ENCODE data around the gene AP1B1.
A peak's percentile ranks its signal among the peaks of the same experiment; 100 is the strongest.
"Not testable (repeated sequence)": the region's sequence is repeated elsewhere in the genome, so short reads cannot be mapped to it uniquely, and the experiment has no call there.

Gene AP1B1

DNA sequence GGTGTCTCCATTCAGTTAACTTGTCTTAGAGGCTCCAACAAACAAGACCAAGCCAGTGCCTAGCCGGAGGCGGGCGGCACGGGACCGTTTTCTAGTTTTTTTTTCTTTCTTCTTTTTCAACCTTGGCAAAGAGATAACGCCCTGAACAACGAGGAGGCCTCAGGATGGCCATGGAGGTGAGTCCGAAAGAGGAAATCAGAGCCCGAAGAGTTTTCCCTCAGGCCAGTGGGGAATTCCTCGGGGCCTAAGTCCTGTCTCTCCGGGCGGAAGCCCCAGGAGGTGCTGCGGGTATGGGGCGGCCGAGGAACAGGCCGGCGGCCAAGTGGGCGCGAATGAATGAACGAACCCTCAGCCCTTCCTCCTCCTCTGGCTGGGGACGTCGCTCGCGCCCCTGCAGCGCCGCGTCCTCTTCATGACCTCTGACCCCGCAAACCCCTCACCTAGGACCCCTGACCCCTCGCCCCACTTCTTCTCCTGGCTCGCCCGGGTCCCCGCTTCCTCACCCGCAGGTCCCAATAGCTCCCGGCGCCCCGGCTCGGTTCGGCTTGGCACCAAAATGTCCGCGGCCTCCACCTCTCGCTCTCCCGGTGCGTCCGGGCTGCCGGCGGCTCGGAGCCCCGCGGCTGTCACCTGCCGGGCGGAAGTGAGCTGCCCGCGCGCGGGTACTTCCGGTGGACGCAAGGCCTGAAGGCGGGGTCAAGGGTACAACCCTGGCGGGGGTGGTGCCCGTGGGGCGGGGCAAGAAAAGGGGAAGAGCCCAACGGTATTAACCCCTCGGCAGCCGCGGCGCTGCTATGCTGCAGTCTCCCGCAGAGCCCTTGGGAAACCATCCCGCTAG, at the start of gene AP1B1:
Gene AP1B1 (minus strand): TSS at position 650 of the 838 bp plus-strand sequence. CDS start 21,327 bp downstream, outside the sequence.
- peak; percentile 95 for DNase-seq (ENCODE audit: low spot score)

DNA sequence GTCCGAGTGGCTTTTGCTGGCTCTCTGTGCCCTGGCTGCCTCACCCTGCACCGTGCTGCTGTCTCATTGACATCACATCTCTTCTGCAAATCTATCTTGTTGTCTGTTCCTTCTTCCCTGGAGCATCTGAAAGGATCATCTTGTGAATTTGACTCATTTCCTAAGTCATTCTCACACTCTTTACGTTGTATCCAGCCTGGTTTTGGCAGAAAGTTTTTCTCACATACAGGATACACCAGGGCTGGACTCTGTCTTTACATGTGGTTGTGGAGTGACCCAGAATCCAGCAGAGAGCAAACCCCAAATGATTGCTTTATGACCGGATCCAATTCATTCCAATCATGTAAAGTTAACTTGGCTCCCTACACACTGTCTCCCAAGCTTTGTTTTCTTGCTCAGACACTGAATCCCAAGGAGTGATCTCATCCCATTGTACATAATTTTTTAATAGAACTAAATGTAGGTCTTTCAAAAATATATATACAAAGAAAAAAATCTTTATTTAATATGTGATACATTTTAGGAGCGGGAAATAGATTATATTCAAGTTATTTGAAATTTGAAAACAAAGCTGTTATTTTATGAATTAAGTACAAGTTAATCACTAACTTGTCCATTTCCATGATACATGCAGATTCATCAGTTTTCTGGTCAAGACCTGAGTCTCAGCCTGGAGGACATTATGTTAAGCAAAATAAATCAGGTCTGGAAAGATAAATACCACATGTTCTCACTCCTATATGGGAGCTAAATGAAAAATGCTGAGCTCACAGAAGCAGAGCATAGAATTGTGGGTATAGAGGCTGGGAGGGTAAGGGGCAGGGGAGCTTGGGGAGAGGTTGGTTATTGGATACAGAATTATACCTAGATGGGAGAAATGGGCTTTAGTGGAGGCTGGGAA, 47.1 kb upstream of the AP1B1 start:
- no peak for DNase-seq (ENCODE audit: low spot score)

DNA sequence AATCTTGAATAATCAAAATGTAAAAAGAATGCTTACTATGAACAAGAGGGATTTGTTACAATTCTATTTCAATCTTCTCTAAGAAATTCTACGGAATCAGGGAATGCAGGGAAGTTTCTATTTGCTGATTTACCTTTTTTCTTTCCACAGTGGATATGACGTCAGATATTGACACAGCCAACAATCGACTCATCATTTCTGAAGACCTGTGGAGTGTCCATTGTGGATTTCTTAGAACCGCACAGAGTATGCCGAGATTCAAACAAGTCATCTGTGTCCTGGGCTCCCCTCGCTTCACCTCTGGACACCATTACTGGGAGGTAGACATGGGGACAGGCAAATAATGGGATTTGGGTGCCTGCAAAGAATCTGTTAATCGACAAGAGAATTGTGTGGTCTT, 45.9 kb upstream of the AP1B1 start:
- no peak for DNase-seq (ENCODE audit: low spot score)

DNA sequence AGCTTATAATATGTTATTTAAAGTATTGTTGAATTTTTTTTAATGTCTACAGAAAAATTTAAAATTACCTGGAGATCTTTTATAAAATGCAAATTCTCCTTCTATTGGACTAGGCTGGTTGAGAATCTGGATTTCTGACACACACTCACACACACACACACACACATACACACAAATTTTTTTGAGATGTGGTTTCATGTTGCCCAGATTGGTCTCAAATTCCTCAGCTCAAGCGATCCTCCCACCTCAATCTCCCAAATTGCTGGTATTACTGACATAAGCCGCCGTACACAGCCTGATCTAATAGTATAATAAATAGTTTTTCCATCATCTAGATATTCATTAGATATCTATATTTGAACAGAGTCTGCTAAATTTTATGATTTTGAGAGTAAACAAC, 45.5 kb upstream of the AP1B1 start:
- no peak for DNase-seq (ENCODE audit: low spot score)

DNA sequence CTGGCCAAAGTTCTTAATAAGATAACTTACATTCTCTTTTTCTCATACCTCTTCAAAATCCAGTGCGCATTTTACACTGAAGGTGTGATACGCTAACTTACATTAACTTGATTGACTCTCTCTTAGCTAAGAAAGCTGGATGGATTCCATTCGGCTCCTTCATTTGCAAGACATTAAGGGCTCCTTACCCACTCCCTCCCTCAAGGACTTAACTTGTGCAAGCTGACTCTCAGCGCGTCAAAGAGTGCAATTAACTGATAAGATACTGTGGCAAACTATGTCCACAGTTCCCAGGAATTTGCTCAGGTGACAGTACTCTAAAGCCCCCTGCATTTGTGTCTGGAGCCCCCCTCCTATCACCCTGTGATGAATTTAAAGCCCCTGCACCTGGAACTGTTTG, 43.6 kb upstream of the AP1B1 start:
- DNase-seq (ENCODE audit: low spot score), result no peak

DNA sequence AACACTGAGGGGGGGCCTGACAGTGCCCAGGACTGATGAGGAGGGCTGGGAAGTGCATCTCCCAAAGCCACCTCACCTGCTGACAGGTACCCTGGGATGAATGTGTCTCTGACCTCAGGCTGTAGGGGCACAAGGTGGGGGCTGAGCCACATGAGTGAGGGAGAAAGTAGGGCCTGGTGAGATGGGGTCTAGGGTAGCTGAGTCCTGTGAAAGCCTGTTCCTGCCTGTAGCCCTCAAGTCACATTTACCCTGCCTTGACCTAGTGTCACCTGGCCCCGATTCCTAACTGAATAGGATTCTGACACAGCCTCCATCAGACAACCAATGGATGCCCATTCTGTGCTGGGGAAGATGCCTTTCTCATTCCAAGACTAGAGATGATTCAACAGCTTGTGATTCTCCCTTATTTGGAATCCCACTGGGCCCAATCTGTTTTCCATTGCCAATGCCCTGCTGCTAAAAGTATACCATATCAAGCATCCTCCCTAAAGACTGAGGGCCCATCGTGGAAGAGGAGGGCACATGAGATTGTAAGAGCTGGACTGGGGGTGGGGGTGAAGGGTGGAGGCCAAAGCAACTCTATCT, 38.9 kb upstream of the AP1B1 start:
- DNase-seq (ENCODE audit: low spot score), result no peak

DNA sequence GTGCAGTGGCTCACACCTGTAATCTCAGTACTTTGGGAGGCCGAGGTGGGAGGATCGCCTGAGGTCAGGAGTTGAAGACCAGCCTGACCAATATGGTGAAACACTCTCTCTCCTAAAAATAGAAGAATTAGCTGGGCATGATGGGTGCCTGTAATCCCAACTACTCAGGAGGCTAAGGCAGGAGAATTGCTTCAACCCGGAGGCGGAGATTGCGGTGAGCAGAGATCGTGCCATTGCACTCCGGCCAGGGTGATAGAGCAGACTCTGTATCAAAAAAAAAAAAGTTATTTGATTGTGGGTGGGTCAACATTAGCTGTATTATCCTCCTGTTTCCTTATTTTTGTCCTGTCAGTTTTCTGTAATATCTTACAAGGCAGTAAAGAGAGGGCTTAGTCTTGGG, 38.1 kb upstream of the AP1B1 start:
- DNase-seq (ENCODE audit: low spot score), result no peak

DNA sequence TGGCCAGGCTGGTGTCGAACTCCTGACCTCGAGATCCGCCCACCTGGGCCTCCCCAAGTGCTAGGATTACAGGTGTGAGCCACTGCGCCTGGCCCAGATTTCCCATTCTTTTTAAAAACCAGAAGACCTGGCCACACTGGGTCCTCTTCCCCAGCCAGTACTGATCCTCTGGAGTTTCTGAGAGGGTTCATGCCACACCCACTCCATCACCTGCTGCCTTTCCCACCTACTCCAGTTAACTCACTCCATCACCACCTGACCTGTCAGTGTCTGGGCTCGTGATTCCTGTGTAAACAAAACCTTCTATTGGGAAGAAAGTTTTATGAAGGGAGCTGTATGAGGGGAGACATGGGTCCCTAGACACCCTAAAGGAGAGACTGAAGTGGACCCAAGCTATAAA, 30.3 kb upstream of the AP1B1 start:
- DNase-seq (ENCODE audit: low spot score), result not testable (repeated sequence)

DNA sequence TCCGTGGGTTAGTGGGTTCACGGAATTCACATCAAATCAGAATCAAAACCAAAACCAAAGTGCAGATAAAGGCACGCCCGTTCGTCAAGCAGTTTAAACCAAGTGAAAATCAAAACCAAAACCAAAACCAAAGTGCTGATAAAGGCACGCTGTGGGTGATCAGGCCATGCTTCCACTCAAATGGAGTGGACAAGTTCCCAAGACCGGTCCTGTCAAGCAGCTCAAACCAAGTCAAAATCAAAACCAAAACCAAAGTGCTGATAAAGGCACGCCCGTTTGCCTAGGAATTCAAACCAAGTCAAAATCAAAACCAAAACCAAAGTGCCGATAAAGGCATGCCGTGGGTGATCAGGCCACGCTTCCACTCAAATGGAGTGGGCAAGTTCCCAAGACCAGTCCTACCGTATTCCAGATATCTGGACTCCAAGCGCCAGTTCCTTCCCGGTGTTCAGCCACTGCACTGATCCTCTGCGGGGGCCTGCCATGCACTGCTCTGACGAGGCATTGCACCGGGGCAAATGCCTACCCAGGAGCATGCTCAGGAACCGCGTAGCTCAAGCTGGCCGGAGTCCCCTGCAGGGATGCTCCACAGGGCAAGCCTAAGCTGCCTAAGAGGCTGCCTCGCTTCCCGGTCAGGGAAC, 26.7 kb upstream of the AP1B1 start:
- DNase-seq (ENCODE audit: low spot score), result peak; percentile 50

DNA sequence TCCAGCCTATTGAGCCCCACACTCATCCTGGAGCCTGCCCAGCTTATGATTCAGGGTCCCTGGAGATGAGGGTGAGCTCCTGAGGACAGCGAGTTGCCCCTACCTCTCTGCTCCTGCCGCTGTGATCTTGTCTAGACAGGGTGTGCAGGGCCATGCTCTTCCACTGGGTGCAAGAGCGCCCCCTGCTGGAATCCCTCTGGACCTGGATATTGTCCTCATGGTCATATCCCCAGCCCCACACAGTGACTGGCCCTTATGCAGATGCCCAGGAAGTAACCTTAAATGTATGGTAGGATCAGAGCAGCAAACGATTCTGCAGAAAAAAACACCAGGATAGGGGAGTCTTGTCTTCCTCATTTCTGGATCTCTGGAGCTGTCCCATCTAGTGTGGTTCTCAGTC, 24.4 kb upstream of the AP1B1 start:
- not testable (repeated sequence) for DNase-seq (ENCODE audit: low spot score)

DNA sequence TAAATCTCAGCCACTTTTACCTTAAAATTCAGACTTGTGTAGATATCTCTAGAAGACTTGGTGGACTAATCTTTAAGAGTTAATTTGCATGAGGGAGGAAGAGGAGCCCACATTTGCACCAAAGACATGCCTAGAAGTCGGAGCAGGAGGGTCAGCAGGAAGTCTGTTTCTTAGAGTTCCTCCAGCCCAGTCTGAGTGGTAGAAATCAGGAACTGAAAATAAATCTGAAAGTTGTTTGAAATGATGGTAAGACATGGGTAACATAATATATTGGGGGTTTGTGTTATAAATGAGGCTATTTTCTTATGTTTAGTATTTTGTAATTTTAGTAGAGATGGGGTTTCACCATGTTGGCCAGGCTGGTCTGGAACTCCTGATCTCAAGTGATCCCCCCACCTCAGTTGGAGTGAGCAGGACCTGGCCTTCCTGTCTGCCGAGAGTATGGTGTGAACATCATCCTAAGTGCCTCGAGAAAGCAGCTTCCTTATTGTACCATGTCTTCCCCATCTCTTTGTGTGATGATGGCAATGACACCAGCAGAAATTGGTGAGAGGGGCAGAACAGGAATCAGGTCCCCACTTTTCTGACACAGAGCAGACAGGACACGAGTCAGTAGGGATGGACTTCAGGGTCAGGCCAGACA, 23.3 kb upstream of the AP1B1 start:
- DNase-seq (ENCODE audit: low spot score), result not testable (repeated sequence)

DNA sequence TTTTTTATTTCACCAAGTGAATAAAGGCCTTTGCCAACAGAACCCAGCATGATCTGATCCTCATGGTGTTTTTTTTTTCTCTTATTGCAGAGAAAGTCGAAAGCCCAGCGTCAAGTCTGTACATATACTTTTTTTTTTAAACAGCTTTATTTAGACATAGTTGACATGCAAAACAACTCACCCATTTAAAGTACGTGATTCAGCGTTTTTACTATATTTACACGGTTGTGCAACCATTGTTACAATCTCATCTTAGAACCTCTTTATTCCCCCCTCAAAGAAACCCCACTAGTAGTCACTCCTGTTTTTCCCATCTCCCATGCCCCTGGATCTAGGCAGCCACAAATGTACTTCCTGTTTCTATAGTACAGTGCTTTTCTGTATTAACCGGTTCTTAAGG, 20.6 kb upstream of the AP1B1 start:
- no peak for DNase-seq (ENCODE audit: low spot score)

DNA sequence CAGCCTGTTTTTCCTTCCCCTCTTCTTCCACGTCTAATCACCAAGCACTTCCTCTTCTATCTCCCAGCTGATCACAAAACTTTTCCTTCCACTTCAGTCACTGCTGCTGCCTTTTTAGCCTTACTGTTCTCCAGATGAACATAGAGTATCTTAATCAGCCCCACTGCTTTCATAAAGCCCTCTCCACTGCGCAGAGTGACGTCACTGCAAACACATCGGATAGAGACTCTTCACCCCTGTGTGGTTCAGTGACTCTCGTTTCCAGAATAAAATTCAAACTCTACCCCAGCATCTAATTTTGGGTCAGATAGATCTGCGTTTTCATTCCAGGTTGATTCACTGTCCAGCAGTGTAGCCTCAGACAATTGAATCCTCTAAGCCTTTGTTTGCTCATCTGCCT, 13.2 kb upstream of the AP1B1 start:
- DNase-seq (ENCODE audit: low spot score), result not testable (repeated sequence)

DNA sequence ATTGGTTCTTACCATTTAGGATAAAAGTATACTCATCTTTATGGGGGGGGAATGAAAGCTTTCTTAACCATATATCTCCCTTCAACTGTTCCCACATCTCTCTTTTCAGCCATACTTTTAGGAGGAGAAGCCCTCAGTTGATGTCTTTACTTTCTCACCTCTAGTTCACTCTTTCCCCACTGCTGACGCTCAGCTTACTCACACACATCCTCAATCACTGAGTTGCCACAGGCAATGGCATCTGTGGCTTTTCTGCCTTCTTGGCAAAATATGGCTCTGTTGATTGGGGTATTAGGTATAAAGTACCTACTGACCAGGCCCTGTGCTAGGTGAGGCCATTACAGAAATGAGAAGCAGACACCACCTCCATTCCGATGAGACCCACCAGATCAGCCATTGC, 12.2 kb upstream of the AP1B1 start:
- no peak for DNase-seq (ENCODE audit: low spot score)

DNA sequence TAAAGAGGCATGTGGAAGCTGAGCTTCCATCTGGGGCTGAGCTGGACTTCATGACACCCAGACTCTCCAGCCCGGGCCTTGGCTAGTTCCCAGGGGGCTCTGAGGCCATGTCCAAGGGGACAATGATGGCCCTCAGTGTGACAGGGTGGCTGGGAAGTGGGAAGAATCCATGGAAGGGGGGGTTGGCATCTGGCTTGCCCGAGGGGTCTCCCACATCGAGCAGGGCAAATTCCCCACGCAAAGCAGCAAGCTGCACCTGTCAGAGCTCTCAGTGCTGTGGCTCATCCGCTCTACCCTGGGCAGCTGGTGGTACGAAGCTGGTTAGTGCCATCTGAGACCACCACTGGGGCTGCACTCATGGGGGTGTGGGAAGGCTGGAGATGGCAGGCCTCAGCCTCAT, 9.4 kb upstream of the AP1B1 start:
- no peak for DNase-seq (ENCODE audit: low spot score)

DNA sequence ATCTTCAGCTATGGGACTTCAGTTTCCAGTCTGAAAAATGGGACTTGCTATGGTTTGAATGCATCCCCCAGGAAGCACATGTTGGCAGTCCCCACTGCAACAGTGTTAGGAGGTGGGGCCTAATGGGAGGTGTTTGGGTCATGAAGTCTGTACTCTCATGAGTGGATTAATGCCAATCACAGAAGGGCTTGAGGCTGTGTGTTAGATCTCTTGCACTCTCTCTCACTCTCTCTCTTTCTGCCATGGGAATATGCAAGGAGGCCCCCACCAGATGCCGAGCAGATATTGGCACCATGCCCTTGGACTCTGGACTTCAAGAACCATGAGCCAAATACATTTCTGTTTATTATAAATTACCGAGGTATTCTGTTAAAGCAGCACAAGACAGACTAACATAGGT, 7.8 kb upstream of the AP1B1 start:
- no peak for DNase-seq (ENCODE audit: low spot score)

DNA sequence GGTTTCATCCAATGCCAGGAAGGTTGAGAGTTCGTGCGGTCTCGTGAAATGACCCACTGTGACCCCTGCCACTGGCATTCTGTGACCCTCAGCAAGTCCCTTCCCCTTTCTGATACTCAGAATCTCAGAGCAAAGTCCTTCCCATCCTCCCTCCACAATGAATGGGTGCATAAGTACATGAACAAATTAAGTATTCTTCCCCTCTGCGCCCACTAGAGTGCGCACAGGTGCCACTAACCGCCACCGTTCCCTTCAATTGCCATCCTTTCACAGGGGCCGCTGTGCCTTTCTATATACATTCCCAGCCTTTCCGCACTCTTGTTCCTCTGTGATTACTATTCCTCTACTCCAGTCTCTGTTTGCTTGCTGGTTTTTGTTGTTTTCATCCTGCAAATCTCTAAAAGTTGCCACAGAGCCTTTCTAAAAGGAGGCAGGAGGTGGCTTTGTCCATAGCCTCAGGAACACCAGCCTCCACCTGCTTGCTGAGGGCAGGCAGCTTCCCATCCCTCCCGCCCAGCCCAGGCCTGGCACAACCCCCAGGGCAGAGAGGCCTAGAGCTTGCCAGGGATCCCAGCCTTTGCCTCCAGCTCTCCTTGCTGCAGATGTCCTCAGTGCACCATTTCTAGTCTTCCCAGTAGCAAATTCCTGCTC, 6.7 kb upstream of the AP1B1 start:
- DNase-seq (ENCODE audit: low spot score), result peak; percentile 73

DNA sequence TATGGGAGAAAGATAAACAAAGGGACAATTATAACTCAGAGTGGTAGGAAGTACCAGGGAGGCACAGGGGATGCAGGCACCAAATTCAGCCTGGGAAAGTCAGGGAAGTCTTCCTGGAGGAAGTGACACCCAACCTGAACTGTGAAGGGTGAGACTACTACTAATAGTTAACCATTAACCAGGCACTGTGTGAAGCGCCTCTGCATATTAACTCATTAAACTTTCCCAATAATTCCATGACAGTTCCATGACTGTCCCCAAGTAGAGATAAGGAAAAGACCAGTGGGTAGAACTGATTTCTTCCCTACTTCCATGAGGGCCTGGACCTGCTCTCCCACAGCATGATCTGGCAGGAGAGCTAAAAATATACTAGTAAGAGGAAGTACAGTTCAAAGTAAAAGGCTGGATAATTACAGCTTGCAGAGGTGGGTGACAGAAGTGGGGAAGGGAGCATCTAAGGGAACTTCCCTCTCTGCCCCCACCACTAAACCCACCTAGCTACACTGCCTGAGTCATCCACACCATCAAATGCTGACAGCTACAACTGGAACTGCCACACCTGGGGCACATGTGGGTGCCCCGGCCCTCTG, 4.7 kb upstream of the AP1B1 start:
- peak; percentile 27 for DNase-seq (ENCODE audit: low spot score)

DNA sequence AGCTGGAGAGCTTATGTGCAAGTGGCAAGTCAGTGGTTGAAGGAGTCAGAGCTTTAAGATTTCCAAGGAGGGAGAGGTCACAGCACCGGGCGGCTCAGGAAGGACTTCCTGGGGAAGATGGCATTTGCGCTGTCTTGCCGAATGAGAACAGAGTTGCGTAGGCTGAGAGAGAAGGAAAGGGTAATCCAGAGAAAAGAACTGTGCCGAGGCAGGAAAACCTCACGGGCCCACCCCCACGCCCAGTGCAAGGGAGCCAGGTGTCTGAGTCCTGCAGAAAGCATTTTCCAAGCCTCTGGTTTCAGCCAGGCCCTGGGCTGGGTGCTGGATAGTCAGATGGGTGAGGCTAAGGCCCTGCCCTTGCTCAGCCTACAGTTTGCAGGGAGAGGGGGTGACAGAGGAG, 3.2 kb upstream of the AP1B1 start:
- DNase-seq (ENCODE audit: low spot score), result no peak

DNA sequence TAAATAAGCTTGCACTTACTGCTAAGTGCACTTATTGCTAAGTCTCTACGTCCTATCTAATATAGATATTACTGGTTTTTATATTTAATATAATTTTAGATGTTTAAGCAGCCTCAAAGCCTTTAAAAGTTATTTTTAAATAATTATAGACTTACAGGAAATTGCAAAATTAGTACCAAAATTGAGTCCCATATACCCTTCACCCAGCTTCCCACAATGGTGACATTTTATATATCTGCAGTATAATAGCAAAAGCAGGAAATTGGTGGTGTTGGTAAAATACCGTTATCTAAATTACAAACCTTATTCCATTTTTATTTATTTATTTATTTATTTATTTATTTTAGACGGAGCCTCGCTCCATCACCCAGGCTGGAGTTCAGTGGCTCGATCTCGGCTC, 1.9 kb upstream of the AP1B1 start:
- DNase-seq (ENCODE audit: low spot score), result no peak

DNA sequence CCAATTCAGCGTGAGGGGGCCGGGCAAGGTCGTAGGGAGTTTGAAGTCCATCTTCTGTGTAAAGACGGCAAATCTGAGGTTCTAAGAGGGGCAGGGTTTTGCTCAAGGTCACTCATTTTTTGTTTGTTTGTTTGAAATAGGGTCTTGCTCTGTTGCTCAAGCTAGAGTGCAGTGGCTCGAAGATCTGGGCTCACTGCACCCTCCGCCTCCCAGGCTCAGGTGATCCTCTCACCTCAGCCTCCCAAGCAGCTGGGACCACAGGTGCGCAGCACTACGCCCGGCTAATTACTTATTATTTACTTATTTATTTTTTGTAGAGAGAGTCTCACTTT, 355 bp upstream of the AP1B1 start:
- DNase-seq (ENCODE audit: low spot score), result no peak
